ENCODE measurements around the gene CGNL1.

Gene CGNL1

DNA sequence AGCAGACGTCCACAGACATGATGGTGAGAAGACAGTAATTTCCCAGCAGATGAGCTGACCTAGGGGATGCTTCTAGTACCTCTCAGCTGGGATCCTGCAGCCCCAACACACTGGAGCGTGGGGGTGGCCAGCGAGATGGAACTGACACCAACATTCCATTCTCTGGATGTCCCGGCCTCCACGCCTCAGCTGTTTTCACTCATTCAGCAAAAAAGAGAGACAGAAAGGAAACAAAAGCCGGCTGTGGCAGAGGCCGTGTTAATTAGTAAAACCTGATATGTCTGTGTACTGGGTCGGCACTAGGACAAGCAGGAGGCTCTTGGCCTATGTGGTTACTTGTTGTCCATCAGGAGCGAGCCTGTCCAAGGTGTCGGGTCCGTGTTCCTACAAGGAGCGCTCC, 132.8 kb downstream of the CGNL1 start:
- DNase-seq (ENCODE audit: low read depth, low spot score): no peak
- H3K4me3 ChIP-seq (ENCODE audit: low read depth, low read length): no peak overlapping the region
- POLR2A ChIA-PET: interaction anchor here (0.5 kb wide), 1 partner anchor 153 kb away, joined by 4 read pairs; no protein-coding TSS in a partner anchor
- TF ChIP-seq, protein P1, sequence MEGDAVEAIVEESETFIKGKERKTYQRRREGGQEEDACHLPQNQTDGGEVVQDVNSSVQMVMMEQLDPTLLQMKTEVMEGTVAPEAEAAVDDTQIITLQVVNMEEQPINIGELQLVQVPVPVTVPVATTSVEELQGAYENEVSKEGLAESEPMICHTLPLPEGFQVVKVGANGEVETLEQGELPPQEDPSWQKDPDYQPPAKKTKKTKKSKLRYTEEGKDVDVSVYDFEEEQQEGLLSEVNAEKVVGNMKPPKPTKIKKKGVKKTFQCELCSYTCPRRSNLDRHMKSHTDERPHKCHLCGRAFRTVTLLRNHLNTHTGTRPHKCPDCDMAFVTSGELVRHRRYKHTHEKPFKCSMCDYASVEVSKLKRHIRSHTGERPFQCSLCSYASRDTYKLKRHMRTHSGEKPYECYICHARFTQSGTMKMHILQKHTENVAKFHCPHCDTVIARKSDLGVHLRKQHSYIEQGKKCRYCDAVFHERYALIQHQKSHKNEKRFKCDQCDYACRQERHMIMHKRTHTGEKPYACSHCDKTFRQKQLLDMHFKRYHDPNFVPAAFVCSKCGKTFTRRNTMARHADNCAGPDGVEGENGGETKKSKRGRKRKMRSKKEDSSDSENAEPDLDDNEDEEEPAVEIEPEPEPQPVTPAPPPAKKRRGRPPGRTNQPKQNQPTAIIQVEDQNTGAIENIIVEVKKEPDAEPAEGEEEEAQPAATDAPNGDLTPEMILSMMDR (IDR thresholded peaks at IDR 0.05; ENCODE audit: insufficient read depth, low read length, missing control alignments): no peak
- CTCF ChIA-PET: interaction anchor here (0.7 to 2.0 kb wide), 6 partner anchors 10 to 168 kb away, joined by 3 to 11 read pairs (median 8); no protein-coding TSS in a partner anchor

DNA sequence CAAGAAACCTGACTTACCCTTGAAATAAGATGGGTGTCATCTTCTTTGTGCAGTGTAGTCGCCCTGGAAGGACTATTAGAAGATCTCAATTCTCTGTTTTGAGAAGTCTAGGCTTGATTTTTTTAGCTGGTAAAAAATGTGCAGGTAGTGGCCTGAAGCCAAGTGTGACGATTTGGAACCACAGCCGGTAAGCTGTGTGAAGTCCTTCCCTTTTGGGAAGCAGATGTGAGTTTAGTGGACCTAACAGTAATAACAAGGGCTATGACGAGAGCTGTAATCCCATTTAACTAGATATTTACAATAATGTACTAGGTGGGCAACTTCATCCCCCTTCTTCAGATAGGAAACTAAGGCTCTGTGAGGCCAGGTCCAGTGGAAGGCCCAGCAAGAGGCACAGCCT, 133.7 kb downstream of the CGNL1 start:
- no peak for DNase-seq (ENCODE audit: low read depth, low spot score)
- H3K4me3 ChIP-seq (ENCODE audit: low read depth, low read length): no peak overlapping the region
- ChIA-PET POLR2A (no interaction called here), CTCF (interaction anchor here (0.7 to 2.0 kb wide), 3 partner anchors 9 to 19 kb away, joined by 3 to 7 read pairs (median 5); no protein-coding TSS in a partner anchor)
- TF ChIP-seq, protein P1 (IDR thresholded peaks at IDR 0.05; ENCODE audit: insufficient read depth, low read length, missing control alignments): no peak

DNA sequence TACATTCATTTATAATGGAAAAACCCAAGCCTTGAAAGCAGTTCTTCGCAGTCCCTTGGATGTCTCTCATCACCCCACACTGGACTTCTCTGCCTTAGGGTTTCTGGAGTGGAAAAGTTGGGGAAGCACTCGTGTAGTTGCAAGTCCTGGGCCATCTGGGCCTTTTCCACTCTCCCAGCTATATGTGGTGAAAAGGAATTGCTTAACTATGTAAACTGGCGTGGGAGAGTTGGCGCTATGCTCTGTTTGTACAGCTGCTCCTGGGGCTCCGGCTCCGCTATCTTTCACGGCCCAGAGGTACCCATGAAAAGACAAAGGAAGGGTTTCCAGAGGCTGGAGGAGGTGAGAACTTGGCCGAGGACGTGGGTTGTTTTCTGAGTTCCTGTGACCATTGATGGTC, 134.3 kb downstream of the CGNL1 start:
- no peak overlapping the region for H3K4me3 ChIP-seq (ENCODE audit: low read depth, low read length)
- TF ChIP-seq, protein P1 (IDR thresholded peaks at IDR 0.05; ENCODE audit: insufficient read depth, low read length, missing control alignments): no peak
- ChIA-PET CTCF (interaction anchor here (0.7 kb wide), 1 partner anchor 18 kb away, joined by 5 read pairs; no protein-coding TSS in a partner anchor), POLR2A (no interaction called here)
- DNase-seq (ENCODE audit: low read depth, low spot score): no peak

DNA sequence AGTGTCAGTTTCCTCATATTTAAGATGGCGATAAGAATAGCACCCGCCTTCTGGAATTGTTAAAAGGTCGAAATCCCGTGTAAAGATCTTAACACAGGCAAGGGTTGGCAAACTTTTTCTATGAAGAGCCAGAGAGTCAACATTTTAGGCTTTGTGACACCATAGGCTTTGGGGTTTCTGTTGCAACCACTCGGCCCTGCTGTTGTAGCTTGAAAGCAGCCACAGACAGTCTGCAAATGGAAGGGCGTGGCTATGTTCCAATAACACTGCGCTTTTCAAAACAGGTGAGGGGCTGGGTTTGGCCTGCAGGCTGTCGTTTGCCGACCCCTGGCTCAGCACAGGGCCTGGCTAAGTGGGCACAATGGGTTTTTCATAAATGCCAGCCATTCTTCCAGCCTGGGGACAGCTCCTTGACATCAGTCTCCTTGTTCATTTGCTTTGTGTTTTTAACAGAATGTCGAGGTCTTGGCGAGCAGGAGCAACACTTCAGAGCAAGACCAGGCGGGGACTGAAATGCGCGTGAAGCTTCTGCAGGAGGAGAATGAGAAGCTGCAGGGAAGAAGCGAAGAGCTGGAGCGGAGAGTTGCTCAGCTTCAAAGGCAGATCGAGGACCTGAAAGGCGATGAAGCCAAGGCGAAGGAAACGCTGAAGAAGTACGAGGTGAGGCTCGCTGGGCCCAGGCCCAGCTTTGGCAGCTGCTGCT, 140.2 kb downstream of the CGNL1 start:
- TF ChIP-seq, protein P1 (IDR thresholded peaks at IDR 0.05; ENCODE audit: insufficient read depth, low read length, missing control alignments): no peak
- ChIA-PET CTCF (interaction anchor here (3.3 to 8.9 kb wide), 2 partner anchors 12 to 175 kb away, joined by 16 to 64 read pairs; no protein-coding TSS in a partner anchor), POLR2A (no interaction called here)
- no peak for DNase-seq (ENCODE audit: low read depth, low spot score)
- no peak overlapping the region for H3K4me3 ChIP-seq (ENCODE audit: low read depth, low read length)

DNA sequence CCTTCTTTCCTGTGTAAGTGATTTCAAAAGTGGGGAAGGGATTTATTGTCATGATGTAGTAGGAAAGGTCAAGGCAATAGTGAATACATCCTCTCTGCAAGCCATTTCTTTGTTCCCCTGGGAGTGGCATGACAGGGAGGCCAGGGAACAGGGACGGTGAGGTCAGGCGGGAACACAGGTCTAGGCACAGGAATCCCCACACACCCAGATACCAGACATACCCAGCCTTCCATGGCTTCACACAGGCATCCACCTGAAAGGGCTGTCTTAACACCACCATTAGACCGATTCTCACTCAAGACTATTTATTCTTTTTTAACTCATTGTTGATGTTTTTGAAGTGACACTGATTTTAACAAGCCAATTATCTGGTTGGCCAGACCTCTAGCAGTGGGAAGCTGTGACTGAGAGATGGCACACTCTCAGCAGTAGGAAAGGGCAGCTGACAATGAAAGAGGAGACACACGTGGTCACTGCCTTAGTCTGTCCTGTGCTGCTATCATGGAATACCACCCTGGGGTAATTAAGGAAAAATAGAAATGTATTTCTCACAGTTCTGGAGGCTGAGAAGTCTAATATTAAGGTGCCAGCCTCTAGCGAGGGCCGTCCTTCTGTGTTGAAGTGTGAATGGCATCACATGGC, 140.8 kb downstream of the CGNL1 start:
- no peak for DNase-seq (ENCODE audit: low read depth, low spot score)

More for the DNA sequence above, 140.8 kb downstream of the CGNL1 start:
- CTCF ChIA-PET: interaction anchor here (0.8 to 8.9 kb wide), 3 partner anchors 11 to 175 kb away, joined by 3 to 64 read pairs (median 16); no protein-coding TSS in a partner anchor
- H3K4me3 ChIP-seq (ENCODE audit: low read depth, low read length): no peak overlapping the region
- TF ChIP-seq, protein P1 (IDR thresholded peaks at IDR 0.05; ENCODE audit: insufficient read depth, low read length, missing control alignments): no peak
- POLR2A ChIA-PET: no interaction called here
